Superior temporal gyrus (tissue), 1 donor: Measurements from ENCODE around the gene CEP112.

Source experiments
- DNase-seq: peaks from one replicate; pipeline ENCODE4 v3.0.0-alpha.2; 2016; ENCODE audit errors: extremely low spot score

CEP112 gene

DNA sequence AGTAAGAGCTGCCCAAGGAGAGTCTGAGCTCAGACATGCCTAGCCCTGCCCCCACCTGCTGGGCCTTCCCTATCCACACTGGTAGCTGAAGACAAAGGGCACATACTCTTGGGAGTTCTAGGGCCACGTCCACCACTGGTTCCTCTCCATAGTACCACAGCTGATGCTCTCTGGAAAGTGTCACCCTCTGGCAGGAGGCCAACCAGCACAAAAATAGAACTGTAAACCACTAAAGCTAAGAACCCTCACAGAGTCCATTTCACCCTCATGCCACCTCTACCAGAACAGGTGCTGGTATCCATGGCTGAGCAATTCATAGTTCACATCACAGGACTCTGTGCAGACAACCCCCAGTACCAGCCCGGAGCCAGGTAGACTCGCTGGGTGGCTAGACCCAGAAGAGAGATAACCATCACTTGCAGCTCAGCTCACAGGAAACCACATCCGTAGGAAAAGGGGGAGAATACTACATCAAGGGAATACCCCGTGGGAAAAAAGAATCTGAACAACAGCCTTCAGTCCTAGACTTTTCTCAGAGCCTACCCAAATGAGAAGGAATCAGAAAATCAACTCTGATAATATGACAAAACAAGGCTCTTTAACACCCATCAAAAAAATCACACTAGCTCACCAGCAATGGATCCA lies 115.3 kb downstream of the CEP112 start:
- DNase-seq: no peak

DNA sequence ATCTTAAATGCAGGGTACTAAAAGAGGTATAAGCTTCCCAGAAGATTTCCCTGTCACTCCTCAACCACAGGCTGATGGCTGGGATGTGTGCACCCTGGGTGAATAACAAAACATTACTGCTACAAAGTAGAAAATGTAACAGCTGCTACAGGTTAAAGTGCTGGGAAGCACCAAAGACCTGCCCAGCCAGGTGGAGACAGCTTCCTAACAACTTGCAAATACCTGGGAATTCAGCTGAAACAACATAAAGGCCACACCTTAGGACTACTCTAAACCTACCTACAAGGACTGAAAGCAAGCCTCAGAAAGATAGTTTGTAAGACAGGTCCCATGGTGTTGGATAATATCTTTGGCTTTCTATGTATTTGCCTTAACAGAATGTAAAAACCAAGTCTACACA lies 118.5 kb downstream of the CEP112 start:
- no peak for DNase-seq

DNA sequence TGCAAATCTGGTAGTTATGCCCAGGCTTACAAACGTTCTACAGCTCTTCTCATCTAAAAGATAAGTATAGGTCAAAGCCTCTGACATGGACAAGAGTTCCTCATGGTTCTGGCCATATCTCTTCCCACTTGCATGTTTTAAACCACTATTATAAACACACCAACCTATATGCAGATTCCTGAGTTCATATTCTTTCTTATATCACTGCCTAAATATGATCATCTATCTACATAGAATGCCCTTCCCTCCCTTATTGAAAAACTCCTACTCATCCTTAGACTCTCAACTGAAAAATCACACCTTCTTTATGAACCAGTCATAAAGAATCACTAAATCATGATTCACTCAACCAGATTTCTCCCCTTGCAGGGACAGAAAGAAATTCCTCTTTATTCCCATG lies 128.2 kb downstream of the CEP112 start:
- no peak for DNase-seq

DNA sequence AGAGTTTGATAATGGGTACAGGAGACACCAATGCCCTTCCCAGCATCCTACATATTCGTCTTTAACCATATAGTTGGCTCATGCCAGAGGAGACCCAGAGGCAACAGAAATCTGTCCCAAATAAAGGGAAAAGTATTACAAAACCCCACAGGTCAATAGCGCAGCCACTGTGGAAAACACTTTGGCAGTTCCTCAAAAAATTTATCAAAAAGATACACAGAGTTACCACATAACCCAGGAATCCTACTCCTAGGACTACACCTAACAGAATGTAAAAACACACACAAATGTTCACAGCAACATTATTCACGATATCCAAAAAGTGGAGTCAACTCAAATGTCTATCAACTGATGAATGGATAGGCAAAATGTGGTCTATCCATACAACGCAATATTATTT lies 135.8 kb downstream of the CEP112 start:
- no peak for DNase-seq

DNA sequence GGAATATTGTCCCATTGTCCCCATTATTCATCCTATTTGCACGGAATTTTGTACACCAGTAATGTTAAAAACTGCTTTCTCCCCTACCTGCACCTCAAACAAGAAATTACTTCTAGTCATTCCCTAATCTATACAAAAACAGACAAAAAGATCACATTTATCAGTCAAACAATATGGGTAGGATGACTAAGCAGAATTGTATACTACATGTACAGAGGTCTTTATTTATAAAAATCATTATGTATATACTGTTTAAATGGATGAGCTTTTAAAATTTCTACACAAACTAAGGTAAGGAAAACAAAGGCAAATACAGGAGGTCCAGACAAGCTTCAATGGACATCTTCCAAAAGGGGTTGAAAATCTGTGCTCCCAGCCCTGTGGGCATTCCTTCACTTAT lies 137.7 kb downstream of the CEP112 start:
- no peak for DNase-seq

DNA sequence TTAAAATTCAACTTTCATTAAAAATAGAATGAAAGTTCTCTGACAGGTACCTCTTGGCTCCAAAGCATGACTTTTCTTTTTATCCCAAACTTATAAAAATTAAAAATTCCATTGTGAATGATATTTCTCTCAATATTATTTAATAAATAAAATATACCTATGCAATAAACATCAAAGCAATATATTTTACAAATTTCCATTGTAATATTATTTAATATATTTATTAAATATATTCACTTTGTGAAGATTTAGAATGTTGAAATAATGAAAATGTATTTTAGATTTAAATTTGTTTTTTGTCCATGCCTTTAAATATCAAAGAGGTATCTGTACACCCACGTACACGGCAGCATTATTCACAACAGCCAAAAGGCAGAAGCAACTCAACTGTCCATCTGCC lies 147.8 kb downstream of the CEP112 start:
- no peak for DNase-seq

DNA sequence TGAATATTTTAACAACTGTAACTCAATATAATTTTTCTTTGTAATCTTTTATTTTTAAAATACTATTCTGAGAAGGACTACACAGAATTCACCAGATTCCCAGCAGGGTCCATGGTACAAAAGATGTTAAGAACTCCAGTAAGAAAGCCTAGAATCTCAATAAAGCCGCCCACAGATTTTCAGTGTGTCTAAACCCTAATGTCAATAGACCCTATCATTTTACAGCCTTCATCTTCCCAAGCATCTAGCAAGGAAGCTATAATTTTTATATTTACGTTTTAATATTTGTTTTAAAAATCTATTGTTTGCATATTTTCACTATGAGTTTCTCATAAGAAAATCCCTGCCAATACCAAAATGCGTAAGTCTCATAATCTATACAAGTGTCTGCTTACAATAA lies 148.5 kb downstream of the CEP112 start:
- DNase-seq: no peak

DNA sequence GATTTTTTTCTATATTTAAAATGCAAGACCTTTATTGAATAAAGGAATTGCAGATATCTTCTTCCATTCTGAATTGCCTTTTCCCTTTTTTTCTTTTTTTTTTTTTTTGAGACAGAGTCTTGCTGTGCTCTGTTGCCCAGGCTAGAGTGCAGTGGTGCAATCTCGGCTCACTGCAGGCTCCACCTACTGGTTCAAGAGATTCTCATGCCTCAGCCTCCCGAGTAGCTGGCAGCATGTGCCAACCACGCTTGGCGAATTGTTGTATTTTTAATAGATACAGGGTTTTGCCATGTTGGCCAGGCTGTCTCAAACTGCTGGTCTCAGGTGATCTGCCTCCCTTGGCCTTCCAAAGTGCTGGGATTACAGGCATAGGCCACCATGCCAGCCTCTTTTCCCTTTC lies 151.5 kb downstream of the CEP112 start:
- no peak for DNase-seq

DNA sequence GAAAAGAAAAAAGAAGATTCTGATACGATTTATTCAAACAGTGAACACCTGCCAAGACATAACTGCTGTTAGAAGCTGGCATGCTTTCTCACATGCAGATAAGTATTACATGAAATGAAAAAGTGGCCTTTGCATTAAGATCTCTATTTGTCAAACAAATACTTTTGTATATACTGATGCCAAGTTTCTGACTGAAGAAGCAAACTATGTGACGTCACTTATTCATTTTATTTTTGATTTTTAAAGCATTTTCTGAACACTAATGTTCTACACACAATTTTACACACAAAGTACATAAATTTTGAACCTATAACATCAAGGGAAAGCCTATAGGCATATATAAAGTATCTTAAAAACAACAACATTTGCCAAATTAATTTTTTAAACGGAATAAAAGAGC lies 153.8 kb downstream of the CEP112 start:
- no peak for DNase-seq

DNA sequence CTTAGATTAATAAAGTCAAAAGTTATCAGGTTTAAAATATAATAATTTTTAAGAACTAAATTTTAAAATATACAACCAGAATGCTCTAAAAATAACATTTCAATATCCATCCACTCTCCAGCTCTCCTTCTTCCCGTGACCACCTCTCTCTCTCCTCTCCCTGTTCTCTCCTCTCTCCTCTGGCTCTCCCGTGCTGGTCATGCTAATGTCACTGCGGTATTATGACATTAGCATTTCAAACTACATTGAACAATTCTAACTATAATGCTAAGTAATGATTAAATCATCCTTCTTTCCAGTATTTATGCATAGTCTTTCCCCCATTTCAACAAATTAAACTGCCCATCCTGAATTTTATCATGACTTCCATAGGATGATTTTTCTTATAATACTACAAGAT lies 154.7 kb downstream of the CEP112 start:
- DNase-seq: no peak

DNA sequence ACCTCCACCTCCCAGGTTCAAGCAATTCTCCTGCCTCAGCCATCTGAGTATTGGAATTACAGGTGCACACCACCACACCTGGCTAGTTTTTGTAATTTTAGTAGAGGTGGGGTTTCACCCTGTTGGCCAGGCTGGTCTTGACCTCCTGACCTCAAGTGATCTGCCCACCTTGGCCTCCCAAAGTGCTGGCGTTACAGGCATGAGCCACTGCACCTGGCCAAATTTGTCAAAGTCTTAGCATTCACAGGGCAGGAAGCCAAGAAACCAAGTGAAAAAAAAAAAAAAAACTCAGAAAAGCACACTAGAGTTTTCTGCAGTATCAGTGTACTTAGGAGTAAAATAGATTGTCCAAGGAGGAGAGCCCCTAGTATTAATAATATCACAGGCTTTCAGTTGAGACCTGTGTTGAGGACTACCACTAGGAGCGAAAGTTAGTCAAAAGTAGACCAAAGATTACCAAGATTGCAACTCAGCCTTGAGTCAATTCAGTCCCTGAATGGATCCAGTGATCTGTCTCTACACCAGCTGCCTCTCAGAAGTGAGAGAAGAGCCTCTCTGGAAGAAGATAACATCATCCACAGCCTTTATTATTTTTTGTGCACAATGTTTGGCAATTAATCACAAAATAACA lies 159.7 kb downstream of the CEP112 start:
- DNase-seq: no peak

DNA sequence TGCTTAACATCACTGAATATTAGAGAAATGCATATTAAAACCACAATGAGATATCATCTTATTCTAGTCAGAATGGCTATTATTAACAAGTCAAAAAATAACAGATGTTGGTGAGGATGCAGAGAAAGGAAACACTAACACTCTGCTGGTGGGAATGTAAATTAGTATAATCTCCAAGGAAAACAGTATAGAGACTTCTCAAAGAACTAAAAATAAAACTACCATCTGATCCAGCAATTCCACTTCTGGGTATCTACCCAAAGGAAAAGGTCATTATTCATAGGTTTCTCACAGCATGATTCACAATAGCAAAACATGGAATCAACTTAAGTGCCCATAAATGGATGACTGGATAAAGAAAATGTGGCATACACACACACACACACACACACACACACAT lies 166.4 kb downstream of the CEP112 start:
- DNase-seq: no peak

DNA sequence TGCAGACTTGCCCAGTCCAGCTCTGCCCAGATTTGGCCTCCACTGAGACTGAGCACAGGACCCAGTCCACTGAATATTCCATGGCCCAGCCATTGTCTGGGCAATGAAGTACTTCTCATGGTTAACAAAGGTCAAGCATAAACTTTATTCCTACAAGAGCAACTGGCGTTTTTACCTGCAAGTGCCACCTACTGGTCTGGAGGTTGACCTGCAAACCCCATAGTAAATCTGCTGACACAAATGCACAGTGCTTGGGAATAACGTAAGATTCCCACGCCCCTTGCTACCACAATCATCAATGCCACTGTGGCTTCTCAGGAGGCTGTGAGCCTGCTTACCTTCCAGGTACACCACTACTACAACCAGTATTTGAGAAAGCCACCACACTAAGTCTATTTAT lies 170.2 kb downstream of the CEP112 start:
- no peak for DNase-seq

DNA sequence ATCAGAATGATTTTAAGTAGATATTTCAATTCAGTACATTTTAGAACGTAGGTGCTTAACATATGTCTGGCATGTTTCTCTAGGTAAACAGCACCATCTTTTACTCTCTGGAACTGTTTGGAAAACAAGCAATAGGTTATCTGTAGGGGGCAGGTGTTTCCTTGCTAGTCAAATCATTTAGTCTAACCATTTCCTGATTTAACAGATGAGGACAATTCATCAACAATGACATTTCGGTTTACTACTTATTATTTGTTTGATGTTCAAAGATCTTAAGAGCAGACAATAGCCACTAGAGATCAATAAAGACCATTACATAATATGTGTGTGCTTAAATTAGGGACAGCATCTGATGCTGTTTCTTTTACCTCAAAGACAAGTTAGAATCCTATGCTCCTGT lies 173.1 kb downstream of the CEP112 start:
- no peak for DNase-seq

DNA sequence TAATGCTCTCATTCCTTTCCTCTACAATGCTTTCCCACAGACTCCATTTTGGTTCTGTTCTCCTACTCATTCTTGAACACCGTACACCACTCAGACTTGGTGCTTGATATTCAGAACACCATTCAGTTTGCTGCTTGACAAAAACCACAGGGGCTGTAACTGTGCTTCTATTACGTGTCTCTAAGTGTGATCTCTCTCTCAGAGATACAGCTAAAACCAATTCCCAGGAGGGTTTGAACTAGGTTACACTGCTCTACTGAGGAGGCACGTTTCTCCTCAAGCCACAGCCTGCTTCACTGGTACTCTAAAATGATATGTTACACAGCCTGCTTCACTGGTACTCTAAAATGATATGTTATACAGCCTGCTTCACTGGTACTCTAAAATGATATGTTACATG lies 175.7 kb downstream of the CEP112 start:
- DNase-seq: no peak

DNA sequence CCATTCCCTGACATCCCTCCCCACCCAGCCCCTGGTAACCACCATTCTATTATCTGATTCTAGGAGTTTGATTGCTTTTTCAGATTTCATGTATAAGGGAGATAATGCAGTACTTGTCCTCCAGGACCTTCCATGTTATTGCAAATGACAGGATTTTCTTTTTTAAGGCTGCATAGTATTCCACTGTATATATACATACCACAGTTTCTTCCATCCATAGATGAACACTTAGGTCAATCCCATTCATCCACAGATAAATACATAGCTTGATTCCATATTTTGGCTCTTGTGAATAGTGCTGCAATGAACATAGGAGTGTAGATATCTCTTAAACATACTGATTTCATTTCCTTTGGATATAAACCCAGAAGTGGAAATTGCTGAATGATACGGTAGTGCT lies 183.3 kb downstream of the CEP112 start:
- DNase-seq: no peak

DNA sequence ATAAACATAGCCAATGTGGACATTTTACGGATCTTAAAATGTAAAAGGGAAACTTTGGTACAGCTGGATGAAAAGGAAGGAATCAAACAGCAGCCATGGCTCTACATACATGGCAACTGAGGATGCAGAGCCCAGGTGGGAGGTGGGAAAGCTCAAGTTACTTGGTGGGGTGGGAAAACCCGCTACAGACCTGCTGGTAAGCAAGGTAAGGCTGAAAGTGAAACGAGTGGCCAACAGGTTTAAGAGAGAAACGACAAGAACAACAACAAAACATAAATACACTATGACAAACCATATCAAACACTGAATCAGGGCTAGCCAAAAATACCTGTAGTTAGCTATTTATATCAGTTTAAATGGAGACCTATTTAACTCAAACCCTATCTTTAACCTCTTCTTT lies 185.3 kb downstream of the CEP112 start:
- no peak for DNase-seq

DNA sequence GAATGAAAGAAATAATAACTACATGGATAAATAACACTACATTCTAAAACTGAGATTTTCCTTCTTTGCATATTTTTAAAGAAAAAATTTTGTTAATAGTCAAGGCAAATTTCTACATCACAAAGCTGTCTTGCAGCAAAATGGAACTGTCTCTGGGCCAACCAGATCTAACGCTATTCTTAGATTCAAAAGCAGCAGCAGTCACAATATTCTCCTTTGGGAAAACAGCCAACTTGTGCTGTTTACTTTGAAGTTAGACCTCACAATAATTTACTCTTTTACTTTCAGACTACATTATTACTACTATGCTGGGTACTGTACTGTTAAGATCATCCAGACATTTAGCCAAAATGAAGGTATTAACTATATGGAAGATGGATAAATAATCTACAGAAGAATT lies 189.1 kb downstream of the CEP112 start:
- DNase-seq: peak; percentile 17

DNA sequence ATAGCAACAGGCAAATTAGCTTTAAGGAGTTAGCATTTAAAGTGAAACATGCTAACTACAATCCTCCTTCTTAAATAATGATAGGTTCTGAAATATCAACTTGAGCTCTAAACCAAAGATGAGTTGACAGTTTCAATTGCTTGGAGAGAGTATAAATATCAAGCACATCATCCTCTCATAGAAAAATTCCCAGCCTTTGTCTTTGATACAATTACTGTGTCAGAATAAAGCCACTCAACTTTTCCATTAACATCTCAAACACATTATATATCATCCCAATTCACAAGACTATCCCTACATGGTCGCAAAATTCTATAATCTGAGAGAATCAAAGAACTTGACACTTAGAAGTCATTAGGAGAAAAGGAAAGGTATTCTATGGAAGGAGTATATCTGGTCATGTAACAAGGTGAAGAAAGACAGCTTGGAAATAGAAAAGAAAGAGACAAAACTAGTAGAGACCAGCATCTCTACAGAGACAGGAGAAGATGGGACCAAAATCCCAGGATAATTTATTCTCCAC lies 189.8 kb downstream of the CEP112 start:
- no peak for DNase-seq

DNA sequence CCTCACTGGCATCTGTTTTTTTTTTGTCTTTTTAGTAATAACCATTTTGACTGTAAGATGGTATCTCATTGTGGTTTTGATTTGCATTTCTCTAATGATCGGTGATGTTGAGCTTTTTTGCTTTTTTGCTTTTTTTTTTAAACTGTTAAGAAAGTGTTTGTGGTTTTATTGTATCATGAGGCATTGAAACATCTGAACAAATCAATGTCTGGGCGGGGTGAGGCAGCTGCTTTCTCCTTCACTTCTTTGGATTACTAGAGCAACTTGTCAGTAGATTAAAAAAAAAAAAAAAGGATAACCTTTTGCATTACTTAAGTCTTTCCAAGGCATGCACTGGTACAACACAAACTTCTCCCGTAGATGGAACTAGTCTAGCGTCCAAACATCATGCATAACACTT lies 191.7 kb downstream of the CEP112 start:
- no peak for DNase-seq

DNA sequence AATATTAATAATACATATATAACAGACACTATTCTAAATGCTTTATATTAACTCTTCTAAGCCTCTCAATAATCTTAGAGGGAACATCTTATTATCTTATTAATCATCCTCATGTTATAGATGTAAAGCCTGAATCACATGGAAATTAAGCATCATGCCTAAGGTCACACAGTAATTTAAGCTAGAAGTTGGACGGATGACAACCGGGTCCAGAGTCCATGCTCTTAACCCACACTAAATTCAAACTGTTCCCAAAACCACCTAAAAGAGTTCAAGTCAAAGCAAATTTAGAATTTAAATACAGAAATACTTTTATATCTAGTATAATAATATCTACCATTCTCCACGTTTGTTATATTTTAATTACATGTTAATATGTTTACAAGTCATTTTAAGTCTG lies 193.3 kb downstream of the CEP112 start:
- DNase-seq: no peak

DNA sequence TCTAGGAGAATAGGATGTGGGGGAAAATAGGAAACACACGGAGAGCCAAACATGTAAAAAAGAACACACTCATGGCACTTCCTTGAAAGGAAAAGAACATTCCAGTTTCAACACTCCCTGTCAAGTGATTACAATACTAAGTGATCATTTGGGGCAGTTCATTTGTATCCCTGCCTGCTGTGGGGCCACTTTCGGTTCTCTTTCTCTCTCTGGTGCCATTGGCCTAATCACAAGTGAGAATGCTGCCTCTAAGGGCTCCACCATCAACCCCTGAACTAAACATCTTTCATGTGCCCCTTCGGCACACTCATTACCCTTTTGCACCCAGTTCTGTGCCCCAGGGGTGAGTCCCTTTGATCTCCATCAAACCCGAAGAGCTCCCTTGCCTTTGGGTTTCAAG lies 197.3 kb downstream of the CEP112 start:
- DNase-seq: no peak

DNA sequence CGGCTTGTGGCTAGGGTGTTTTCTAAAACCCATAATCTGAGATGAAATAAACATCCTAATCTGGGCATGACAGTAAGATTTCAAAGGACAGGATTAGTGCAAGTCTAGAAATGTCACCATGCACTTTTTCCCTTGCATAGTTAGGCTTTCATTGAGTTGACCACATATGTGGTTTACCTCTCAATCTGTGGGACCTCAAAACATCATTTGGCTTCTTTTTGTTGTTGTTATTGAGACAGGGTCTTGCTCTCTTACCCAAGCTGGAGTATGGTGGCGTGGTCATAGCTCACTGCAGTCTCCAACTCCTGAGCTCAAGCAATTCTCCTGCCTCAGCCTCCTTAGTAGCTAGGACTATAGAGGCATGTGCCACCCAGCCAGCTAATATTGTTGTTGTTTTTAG lies 197.8 kb downstream of the CEP112 start:
- no peak for DNase-seq

DNA sequence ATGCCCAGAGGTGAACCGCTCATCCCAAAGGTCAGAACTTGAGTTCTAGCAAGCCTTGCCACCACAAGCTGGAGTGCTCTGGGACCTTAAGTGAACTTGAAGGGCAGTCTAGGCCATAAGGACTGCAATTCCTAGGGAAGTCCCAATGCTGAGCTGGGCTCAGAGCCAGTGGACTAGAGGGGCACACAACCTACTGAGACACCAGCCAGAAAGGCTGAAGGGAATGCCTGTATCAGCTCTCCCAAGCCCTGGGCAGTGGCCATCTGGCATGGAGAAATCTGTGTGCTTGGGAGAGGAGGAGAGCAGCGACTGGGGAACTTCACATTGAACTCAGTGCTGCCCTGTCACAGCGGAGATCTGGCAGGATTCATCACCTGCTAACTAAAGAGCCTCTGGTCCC lies 201.3 kb downstream of the CEP112 start:
- no peak for DNase-seq
